ENCODE results near the gene SOWAHA.

DNA sequence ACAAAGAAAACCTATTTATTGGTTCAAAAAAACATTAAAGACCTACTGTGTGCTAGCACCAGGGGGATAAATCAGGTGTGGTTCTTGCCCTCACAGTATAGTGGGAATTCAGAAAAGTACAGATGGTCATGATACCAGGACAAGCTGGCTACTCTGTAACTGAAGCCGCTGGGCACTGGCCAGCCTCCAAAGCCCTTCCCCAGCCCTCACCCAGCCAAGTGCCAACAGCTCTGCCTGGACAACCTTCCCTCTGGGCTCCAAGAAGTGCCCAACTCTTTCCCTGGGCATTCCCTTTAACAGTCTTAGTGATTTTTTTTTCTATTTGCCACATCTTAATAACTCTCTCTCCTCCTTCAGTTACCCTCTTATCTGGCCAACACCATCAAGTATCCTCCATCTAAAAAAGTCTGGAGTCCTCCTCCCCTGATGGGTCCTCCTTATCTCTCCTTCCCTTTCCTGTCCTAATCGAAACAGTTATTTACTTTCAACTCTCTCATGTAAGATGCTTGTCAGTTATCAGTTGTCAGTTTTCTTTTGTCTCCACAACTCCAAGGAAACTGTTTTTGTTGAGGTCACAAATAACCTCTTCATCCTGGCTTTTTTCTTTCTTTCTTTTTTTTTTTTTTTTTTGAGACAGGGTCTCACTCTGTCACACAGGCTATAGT, 22.8 kb upstream of the SOWAHA start:
- TF ChIP-seq, protein P1, sequence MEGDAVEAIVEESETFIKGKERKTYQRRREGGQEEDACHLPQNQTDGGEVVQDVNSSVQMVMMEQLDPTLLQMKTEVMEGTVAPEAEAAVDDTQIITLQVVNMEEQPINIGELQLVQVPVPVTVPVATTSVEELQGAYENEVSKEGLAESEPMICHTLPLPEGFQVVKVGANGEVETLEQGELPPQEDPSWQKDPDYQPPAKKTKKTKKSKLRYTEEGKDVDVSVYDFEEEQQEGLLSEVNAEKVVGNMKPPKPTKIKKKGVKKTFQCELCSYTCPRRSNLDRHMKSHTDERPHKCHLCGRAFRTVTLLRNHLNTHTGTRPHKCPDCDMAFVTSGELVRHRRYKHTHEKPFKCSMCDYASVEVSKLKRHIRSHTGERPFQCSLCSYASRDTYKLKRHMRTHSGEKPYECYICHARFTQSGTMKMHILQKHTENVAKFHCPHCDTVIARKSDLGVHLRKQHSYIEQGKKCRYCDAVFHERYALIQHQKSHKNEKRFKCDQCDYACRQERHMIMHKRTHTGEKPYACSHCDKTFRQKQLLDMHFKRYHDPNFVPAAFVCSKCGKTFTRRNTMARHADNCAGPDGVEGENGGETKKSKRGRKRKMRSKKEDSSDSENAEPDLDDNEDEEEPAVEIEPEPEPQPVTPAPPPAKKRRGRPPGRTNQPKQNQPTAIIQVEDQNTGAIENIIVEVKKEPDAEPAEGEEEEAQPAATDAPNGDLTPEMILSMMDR (IDR thresholded peaks at IDR 0.05), result no peak
- no peak for TF ChIP-seq ZFX (IDR thresholded peaks at IDR 0.05; ENCODE audit: borderline replicate concordance)
